Activated naive CD4-positive, alpha-beta T cell treated with anti-CD3 and anti-CD28 coated beads, Interleukin-2, amount 50 U/mL, for 24 hours (primary cell): Measurements from ENCODE around the gene GDF2.

Experiments used
- H3K27ac Mint-ChIP-seq: one replicate; pipeline ENCODE4 v1.8.0; 2021; ENCODE audit warnings: mild to moderate bottlenecking, mixed read lengths
- H3K27me3 Mint-ChIP-seq: one replicate; pipeline ENCODE4 v1.8.0; 2021; ENCODE audit warnings: mixed read lengths
- H3K36me3 Mint-ChIP-seq: one replicate; pipeline ENCODE4 v1.8.0; 2021; ENCODE audit warnings: mixed read lengths
- H3K4me1 Mint-ChIP-seq: one replicate; pipeline ENCODE4 v1.8.0; 2021; ENCODE audit warnings: mixed read lengths
- H3K4me3 Mint-ChIP-seq: one replicate; pipeline ENCODE4 v1.8.0; 2021; ENCODE audit warnings: mild to moderate bottlenecking, mixed read lengths
- H3K9me3 Mint-ChIP-seq: one replicate; pipeline ENCODE4 v1.8.0; 2021; ENCODE audit warnings: mixed read lengths

GDF2 gene

GRCh38 chr10:47316131-47316530, 6.1 kb upstream of the GDF2 start:
- H3K9me3 Mint-ChIP-seq: no peaks in the 10 kb centered on the region
- H3K27me3 Mint-ChIP-seq: peaks cover 2% of the 10 kb centered on the region
- H3K27ac Mint-ChIP-seq: no peak overlapping the region
- no peaks in the 10 kb centered on the region for H3K36me3 Mint-ChIP-seq
- no peak overlapping the region for H3K4me3 Mint-ChIP-seq
- peaks cover 12% of the 10 kb centered on the region for H3K4me1 Mint-ChIP-seq

GRCh38 chr10:47317251-47317650, 5.0 kb upstream of the GDF2 start:
- H3K27me3 Mint-ChIP-seq: peaks cover 4% of the 10 kb centered on the region
- H3K27ac Mint-ChIP-seq: no peak overlapping the region
- no peaks in the 10 kb centered on the region for H3K36me3 Mint-ChIP-seq
- H3K4me3 Mint-ChIP-seq: no peak overlapping the region
- H3K4me1 Mint-ChIP-seq: peaks cover under 1% of the 10 kb centered on the region
- H3K9me3 Mint-ChIP-seq: no peaks in the 10 kb centered on the region

GRCh38 chr10:47318706-47319105, 3.5 kb upstream of the GDF2 start:
- no peaks in the 10 kb centered on the region for H3K9me3 Mint-ChIP-seq
- H3K36me3 Mint-ChIP-seq: no peaks in the 10 kb centered on the region
- H3K4me3 Mint-ChIP-seq: no peak overlapping the region
- no peaks in the 10 kb centered on the region for H3K4me1 Mint-ChIP-seq
- H3K27me3 Mint-ChIP-seq: peaks cover 4% of the 10 kb centered on the region
- H3K27ac Mint-ChIP-seq: no peak overlapping the region

- H3K4me3 Mint-ChIP-seq: no peak overlapping the region
- H3K27me3 Mint-ChIP-seq: peaks cover 4% of the 10 kb centered on the region
- H3K4me1 Mint-ChIP-seq: no peaks in the 10 kb centered on the region
- no peaks in the 10 kb centered on the region for H3K36me3 Mint-ChIP-seq
- H3K27ac Mint-ChIP-seq: no peak overlapping the region
- H3K9me3 Mint-ChIP-seq: no peaks in the 10 kb centered on the region
These were observed 2.5 kb upstream of the GDF2 start for GRCh38 chr10:47319784-47320183.

- no peaks in the 10 kb centered on the region for H3K36me3 Mint-ChIP-seq
- no peak overlapping the region for H3K4me3 Mint-ChIP-seq
These were observed 1.4 kb upstream of the GDF2 start for GRCh38 chr10:47320812-47321211.

GRCh38 chr10:47321521-47322195, 596 bp upstream of the GDF2 start:
- Mint-ChIP-seq H3K9me3 (no peaks in the 10 kb centered on the region), H3K27ac (no peak overlapping the region), H3K4me1 (no peaks in the 10 kb centered on the region), H3K4me3 (no peak overlapping the region), H3K27me3 (peaks cover 4% of the 10 kb centered on the region), H3K36me3 (no peaks in the 10 kb centered on the region)

More at GRCh38 chr10:47320812-47321211, 1.4 kb upstream of the GDF2 start:
- Mint-ChIP-seq H3K4me1 (no peaks in the 10 kb centered on the region), H3K27me3 (peaks cover 4% of the 10 kb centered on the region), H3K27ac (no peak overlapping the region), H3K9me3 (no peaks in the 10 kb centered on the region)

- Mint-ChIP-seq H3K4me3 (no peak overlapping the region), H3K36me3 (no peaks in the 10 kb centered on the region), H3K9me3 (no peaks in the 10 kb centered on the region), H3K4me1 (no peaks in the 10 kb centered on the region), H3K27ac (no peak overlapping the region), H3K27me3 (peaks cover 4% of the 10 kb centered on the region)
These were observed 833 bp downstream of the GDF2 start for GRCh38 chr10:47323087-47323486.

- Mint-ChIP-seq H3K27me3 (peaks cover 4% of the 10 kb centered on the region), H3K27ac (no peak overlapping the region), H3K9me3 (no peaks in the 10 kb centered on the region)
These were observed 1.5 kb downstream of the GDF2 start for GRCh38 chr10:47323636-47324296.

GRCh38 chr10:47325303-47326291, 3.3 kb downstream of the GDF2 start:
- Mint-ChIP-seq H3K27me3 (peaks cover 4% of the 10 kb centered on the region), H3K9me3 (no peaks in the 10 kb centered on the region), H3K27ac (no peak overlapping the region), H3K4me3 (no peak overlapping the region), H3K36me3 (no peaks in the 10 kb centered on the region), H3K4me1 (no peaks in the 10 kb centered on the region)

More at GRCh38 chr10:47323636-47324296, 1.5 kb downstream of the GDF2 start:
- Mint-ChIP-seq H3K36me3 (no peaks in the 10 kb centered on the region), H3K4me1 (no peaks in the 10 kb centered on the region), H3K4me3 (no peak overlapping the region)

- Mint-ChIP-seq H3K27ac (no peak overlapping the region), H3K4me1 (no peaks in the 10 kb centered on the region), H3K36me3 (no peaks in the 10 kb centered on the region), H3K9me3 (no peaks in the 10 kb centered on the region), H3K4me3 (no peak overlapping the region), H3K27me3 (no peaks in the 10 kb centered on the region)
These were observed 4.2 kb downstream of the GDF2 start for GRCh38 chr10:47326306-47326926.

GRCh38 chr10:47326927-47327330, 4.7 kb downstream of the GDF2 start:
- Mint-ChIP-seq H3K27ac (no peak overlapping the region), H3K36me3 (no peaks in the 10 kb centered on the region), H3K4me1 (no peaks in the 10 kb centered on the region)

GRCh38 chr10:47329855-47330254, 7.6 kb downstream of the GDF2 start:
- H3K4me3 Mint-ChIP-seq: no peak overlapping the region
- no peaks in the 10 kb centered on the region for H3K36me3 Mint-ChIP-seq
- no peak overlapping the region for H3K27ac Mint-ChIP-seq
- no peaks in the 10 kb centered on the region for H3K4me1 Mint-ChIP-seq
- peaks cover 2% of the 10 kb centered on the region for H3K27me3 Mint-ChIP-seq
- no peaks in the 10 kb centered on the region for H3K9me3 Mint-ChIP-seq

More at GRCh38 chr10:47326927-47327330, 4.7 kb downstream of the GDF2 start:
- Mint-ChIP-seq H3K4me3 (no peak overlapping the region), H3K27me3 (no peaks in the 10 kb centered on the region), H3K9me3 (no peaks in the 10 kb centered on the region)

- no peak overlapping the region for H3K27ac Mint-ChIP-seq
- H3K36me3 Mint-ChIP-seq: no peaks in the 10 kb centered on the region
- H3K9me3 Mint-ChIP-seq: no peaks in the 10 kb centered on the region
- peaks cover 2% of the 10 kb centered on the region for H3K27me3 Mint-ChIP-seq
- H3K4me1 Mint-ChIP-seq: no peaks in the 10 kb centered on the region
- no peak overlapping the region for H3K4me3 Mint-ChIP-seq
These were observed 8.1 kb downstream of the GDF2 start for GRCh38 chr10:47330366-47330765.

- no peak overlapping the region for H3K4me3 Mint-ChIP-seq
- no peaks in the 10 kb centered on the region for H3K4me1 Mint-ChIP-seq
- H3K36me3 Mint-ChIP-seq: no peaks in the 10 kb centered on the region
- H3K27me3 Mint-ChIP-seq: peaks cover 2% of the 10 kb centered on the region
- H3K27ac Mint-ChIP-seq: no peak overlapping the region
- H3K9me3 Mint-ChIP-seq: no peaks in the 10 kb centered on the region
These were observed 8.6 kb downstream of the GDF2 start for GRCh38 chr10:47330804-47331203.

GRCh38 chr10:47331491-47331890, 9.2 kb downstream of the GDF2 start:
- Mint-ChIP-seq H3K9me3 (no peaks in the 10 kb centered on the region), H3K36me3 (no peaks in the 10 kb centered on the region), H3K4me1 (no peaks in the 10 kb centered on the region), H3K27me3 (peaks cover 3% of the 10 kb centered on the region), H3K4me3 (no peak overlapping the region), H3K27ac (no peak overlapping the region)
